HG03575 (cell line): ENCODE results near the gene STK32B.
"Not testable (repeated sequence)": the region's sequence is repeated elsewhere in the genome, so short reads cannot be mapped to it uniquely, and the experiment has no call there.

Experiments used
- ATAC-seq: cut with Tn5 transposase; IDR thresholded peaks from one replicate; pipeline ENCODE4 v1.9.1; 2021; ENCODE audit not compliant: unreplicated experiment, insufficient number of reproducible peaks, low FRiP score; ENCODE audit errors: extremely low read depth

Gene STK32B

DNA sequence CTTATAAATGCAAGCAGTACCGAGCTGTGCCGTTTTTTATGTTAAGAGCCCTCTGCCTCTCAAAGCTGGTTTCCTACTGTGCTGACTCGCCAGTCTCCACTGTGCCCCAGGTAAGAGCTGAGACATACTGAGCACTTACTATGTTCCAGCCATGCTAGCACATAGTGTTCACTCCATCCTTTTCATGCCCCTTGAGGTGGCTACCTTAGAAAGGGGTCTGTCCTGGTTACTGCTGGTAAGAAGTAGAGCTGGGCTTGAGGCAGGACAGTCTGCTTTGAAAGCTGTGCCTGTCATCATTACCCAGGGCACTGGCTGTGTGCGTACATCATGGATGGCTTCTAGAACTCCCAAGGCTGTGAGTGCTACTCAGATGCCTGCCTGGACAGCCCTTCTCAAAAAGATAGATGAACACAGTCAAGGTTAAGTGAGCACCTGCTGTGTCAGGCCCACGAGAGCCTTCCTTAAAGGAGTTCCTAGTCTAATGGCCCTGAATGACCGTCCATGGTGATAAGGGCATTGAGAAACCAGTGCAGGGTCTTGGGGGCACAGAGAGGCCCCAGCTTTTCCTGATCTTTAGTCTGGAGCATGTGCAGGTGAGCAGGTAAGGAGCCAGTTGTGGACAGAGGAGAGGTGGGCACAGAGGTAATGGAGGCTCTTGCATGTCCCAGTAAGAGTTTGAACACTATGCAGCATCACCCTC lies 1.6 kb downstream of the STK32B start:
- ATAC-seq: no peak

DNA sequence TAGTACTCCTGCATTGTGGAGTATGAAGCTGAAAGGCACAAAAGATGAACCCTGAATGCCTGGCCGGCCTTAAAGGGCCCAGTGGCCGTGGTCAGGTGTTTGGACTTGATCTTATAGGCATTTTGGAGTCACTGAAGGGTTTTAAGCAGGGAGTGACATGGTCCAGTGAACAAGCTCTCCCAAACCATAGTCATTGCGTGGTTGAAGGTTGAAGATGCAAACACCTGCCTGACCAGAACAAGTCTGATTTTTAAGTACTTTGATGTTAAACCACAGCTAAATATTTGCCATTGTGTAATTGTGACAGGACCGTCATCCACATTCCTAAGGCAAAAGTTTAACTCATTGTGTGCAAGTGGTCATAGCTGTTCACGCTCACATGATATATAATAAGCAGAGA lies 3.3 kb downstream of the STK32B start:
- no peak for ATAC-seq

DNA sequence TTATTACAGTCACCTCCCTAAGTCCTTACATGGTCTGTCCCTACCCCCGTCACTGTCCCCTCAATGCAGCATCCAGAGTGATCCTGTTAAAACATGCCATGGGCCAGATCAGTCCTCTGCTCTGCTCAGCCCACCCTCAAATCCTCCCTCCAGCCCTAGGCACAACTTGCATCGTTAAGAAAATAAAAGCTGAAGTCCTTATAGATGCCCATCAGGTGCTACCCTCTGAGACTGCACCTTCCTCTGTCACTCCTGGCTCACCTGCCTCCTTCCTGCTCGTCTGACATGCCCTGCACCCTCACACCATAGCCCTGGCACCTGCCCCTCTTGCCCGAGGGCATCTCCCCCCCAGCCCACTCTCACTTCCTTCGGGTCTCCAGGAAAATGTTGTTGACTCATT lies 4.1 kb downstream of the STK32B start:
- no peak for ATAC-seq

DNA sequence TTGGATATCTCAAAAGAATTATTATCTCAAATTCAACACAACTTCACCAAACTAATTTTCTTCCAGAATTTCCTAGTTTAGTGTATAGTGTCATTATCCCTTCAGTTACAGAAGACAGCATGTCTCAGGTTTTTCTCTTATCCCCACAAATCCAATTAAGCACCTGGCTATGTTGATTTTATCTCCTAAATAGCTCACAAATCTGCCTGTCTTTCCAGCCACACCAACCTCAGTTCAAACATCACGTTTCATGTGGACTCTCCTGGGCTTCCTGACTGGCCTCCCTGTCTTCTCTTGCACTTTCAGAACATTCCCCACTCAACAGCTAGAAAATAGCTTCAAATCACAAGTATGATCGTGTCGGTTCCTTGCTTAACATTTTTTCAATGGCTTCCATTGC lies 14.8 kb downstream of the STK32B start:
- no peak for ATAC-seq

DNA sequence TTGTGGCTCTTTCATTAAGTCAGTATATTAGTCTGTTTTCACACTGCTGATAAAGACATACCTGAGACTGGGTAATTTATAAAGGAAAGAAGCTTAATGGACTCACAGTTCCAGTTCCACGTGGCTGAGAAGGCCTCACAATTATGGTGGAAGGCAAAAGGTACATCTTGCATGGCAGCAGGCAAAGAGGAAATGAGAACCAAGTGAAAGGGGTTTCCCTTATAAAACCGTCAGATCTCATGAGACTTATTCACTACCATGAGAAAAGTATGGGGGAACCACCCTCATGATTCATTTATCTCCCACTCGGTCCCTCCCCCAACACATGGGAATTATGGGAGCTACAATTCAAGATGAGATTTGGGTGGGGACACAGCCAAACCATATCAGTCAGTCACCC lies 15.7 kb downstream of the STK32B start:
- not testable (repeated sequence) for ATAC-seq

DNA sequence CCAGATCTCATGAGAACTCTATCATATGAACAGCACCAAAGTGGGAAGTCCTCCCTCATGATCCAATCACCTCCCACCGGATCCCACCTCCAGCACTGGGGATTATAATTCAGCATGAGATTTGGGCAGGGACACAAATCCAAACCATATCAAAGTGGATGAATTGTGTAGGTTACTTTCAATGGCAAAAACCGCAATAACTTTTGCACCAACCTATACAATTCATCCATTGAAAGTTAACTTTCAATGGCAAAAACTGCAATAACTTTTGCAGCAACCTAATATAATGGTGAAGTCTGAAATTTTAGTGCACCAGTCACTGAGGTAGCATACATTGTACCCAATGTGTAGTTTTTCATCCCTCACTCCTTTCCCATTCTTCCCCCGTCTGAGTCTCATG lies 16.6 kb downstream of the STK32B start:
- no peak for ATAC-seq

DNA sequence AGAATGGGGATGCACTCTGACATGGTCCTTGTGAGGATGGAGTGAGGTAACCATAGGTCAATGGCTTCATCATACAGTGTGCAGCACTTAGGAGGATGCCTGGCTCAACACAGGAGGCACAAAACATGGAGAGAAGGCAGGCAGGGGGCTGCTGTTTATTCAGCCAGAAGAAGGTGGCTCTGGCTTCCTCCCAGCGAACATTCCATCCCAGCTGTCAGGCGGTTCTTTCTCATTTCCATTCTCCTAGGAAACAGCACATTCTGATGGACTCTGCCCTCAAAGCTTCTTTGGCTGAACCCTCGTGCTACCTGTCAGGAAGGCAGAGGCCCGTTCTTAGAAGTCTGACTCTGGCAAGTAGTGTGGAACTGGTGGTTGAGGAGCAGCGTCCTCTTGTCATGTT lies 18.6 kb downstream of the STK32B start:
- no peak for ATAC-seq

DNA sequence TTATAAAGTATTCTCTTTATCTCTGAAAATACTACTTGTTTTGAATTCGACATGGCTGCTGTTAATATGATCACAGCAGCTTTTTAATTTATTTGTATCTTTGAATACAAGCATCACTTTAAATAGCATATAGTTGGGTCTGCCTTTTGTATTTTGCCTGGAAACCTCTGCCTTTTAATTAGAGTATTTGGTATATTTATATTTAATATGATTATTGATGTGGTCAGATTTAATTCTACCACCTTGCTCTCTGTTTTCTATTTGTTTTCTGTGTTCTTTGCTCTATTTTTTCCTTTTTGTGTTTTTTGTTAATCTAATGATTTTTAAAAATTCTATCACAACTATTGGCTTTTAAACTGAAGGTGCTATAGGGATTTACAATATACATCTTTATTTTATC lies 21.7 kb downstream of the STK32B start:
- no peak for ATAC-seq

DNA sequence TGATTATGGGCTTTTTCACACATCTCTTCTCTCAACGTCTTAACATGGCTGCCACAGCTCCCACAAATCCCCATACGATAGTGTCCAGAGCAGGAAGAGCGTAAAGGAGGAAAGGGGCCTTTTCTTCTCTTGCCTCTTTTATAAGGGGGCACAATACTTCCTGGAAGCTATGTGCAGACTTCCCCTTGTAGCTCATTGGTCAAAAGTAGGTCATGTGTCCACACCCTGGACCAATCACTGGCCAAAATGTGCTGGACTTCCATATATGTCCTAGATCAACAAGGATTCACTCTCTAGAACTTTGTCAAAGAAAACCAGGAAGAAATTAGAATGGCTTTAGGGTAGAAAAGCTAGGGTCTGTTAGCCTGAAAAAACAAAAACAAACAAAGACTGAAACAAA lies 26.7 kb downstream of the STK32B start:
- ATAC-seq: no peak

DNA sequence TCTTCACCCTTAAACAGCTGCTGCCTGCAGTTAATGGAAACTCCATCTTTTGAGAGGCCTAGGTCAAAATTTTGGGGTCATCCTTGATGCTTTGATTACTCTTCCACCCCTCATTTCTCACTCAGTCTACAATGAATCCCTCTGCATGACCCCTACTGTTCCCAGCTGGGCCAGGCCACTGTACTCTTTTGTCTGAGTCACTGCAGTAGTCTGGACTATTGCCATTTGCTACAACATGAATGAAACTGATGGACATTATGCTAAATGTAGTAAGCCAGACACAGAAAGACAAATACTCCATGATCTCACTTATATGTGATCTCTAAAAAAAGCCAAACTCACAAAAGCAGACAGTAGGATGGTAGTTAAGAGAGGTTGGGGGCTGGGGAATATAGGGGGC lies 28.3 kb downstream of the STK32B start:
- no peak for ATAC-seq

DNA sequence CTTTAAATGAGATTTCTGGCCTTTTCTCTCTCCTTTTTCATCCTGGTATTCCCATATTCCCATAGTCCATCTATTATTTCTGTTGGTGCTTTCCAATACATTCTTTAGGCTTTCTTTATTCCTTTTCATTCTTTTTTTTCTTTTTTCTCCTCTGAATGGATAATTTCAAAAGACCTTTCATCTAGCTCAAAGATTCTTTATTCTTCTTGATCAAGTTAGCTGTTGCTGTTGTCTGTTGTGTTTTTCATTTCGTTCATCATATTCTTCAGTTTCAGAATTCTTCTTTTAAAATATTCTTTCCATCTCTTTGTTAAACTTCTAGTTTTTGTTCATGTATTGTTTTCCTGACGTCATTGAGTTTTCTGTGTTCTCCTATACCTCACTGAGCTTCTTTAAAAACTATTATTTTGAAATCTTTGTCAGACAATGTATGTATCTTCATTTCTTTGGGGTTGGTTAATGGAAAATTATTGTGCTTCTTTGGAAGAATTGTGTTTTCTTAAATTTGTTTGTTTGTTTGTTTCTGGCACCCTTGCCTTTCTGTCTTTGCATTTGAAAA lies 30.2 kb downstream of the STK32B start:
- no peak for ATAC-seq

DNA sequence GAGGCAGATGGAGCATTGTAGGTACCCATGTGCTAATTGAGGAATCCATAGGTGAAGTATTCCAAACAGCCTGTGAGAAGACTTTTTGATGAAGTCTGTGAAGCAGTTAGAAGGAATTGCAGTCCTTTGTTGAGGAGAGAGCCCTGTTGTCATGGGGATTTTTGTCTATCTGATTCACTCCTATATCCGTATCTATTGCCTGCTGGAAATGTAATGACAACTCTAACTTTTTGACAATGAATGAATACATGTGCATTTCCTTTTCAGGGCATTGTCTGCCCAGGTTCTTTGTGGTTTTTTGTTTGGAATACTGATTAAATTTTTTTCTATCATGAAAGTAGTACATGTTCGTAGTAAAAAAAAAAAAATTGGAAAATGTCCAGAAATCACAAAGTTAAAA lies 31.1 kb downstream of the STK32B start:
- ATAC-seq: no peak

DNA sequence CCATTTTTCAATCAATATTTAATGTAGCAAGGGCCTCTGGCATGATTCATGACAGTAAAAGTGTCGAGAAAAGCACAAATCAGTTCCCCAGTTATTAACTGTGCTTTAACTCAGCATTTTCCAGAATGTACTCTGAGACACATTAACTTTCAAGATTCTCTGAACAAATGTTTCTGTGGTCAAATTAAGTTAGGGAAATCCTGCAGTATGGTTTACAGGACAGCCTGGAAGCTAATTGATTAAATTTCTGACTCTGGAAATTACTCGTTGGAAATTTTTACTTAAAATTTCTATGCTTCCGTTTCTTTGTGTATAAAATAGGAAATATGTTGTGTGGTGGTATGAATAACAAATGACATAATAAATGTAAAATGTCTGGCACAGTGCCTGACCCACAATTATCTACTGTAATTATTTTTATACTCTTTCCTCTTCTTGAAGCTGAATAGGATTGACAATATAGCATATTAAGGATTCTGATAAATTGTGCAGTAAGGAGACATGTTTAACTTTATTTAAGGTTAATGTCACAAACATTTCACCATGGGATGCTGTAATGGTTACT lies 33.7 kb downstream of the STK32B start:
- no peak for ATAC-seq

DNA sequence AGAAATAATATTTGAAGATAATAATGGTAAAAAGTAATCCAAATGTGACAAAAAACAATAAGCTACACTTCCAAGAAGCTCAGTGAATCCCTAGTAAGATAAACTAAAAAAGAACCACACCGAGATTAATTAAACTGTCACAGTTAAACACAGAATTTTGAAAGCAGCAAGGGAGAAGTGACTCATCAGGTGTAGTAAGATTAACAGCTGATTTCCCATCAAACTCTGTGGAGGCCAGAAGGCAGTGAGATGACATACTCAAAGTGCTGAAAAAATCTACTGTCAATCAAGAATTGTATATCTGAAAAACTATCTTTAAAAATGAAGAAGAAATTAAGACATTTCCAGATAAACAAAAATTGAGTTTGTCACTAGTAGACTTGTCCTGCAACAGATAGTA lies 35.3 kb downstream of the STK32B start:
- ATAC-seq: no peak

DNA sequence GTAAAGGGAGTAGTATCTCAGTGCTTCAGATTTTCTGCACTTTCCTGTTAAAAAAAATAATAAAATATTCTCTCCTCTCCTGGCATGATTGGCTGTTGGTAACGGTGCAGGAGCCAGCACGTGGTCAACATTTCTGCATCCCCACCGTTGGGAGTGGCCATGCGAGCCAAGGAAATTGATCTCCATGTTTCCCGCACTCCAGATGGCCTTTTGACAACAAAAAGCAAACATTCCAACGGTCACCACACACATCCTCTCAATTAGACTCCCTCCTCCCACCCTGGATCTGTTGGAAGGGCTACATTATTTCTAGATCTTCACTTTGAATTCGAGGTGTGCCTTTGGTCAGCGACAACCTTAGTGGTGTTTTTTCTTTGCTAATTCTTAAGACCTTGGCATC lies 45.0 kb downstream of the STK32B start:
- ATAC-seq: no peak

DNA sequence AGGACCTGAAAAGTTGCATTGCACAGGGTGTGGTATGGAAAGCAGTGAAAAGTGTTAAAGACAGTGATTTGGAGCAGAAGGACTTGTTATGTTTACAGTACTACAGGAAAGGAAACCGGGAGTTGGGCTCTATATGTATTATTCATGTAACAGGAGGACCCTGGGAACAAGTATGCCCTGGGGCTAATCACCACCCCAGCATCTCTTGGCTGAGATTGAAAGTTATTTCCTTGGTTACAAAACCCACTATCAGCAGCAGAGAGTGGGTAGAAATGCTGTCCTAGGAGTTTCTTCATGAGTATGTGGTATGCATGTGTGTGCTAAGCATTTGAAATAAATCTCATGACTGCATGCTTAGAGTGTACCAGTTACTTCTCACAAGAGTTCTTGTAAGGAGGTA lies 46.9 kb downstream of the STK32B start:
- ATAC-seq: no peak

DNA sequence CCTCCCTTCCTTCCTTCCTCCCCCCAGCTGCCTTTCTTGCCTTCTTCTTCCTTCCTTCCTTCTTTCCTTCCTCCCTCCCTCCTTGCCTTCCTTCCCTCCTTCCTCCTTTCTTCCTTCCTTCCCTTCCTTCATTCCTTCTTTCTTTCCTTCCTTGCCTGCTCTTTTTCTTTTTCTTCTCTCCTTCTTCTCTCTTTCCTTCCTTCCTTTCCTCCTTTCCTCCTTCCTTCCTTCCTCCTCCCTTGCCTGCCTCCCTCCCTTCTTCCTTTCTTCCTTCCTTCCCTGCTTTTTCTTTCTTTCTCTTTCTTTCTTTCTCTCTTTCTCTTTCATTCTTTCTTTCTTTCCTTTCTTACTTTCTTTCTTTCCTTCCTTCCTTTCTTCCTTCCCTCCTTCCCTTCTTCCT lies 49.1 kb downstream of the STK32B start:
- no peak for ATAC-seq

DNA sequence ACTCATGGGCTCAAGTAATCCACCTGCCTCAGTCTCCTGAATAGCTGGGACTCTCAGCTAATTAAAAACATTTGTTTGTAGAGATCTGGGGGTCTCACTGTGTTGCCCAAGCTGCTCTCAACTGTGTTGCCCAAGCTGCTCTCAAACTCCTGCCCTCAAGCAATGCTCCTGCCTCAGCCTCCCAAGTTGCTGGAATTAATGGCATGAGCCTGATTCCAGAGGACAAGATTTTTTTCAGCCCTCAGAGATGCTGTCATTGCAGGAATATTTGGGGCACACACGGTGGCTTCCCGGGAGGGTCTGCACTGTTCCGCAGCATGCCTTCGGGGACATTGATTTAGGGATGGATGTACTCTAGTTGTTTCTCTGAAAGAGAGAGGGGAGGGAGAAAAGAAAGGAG lies 49.7 kb downstream of the STK32B start:
- ATAC-seq: no peak

DNA sequence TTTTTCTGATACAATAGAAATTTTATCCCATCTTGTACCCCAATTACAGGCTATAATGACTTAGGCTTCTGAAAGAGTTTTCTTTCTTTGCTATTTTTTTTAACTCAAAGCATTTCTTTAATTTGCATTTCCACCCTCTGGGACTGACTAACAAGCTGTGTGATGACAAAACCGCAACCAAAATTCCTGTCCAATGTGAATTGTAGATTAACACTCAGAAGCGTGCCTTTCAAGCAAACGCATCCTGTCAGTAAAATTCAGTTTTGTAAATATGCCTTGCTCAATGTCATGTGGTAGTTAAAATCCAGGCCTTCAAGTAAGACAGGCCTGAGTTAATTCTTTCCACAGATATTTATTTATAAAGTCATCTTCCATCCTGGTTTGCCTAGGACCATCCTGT lies 50.3 kb downstream of the STK32B start:
- ATAC-seq: no peak

DNA sequence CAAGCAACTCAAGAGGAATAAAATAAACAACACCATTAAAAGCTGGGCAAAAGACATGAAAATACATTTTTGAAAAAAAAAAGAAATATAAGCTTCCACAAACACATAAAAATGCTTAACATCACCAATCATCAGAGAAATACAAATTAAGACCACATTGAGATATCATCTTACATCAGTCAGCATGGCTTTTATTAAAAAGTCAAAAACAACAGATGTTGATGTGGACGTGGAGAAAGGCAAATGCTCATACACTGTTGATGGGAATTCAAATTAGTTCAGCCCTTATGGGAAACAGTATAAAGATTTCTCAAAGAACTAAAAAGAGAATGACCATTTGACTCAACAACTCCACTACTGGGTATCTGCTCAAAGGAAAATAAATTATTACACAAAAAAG lies 59.6 kb downstream of the STK32B start:
- ATAC-seq: no peak
